Measurements from ENCODE around the gene SEPTIN3. TPM values are rescaled to one million over a fixed set of nuclear protein-coding genes. Genes with fewer than 3 reads are reported as not detected.
"Not testable (repeated sequence)": the region's sequence is repeated elsewhere in the genome, so short reads cannot be mapped to it uniquely, and the experiment has no call there.

SEPTIN3 gene
- total and polyA plus RNA-seq, 4 donors, result 0.05 to 0.68 (median 0.63) TPM; not detected in 1

GRCh38 chr22:41948928-41949296 lies 20.3 kb upstream of the SEPTIN3 start:
- H3K9me3 ChIP-seq (ENCODE audit: control insufficient read depth, low read length); intact Hi-C loops (cut with DNase I); ATAC-seq (ENCODE audit: low FRiP score); H3K27ac ChIP-seq (ENCODE audit: low read depth in 1 of 2, low read length in 2 of 2); DNase-seq; H3K36me3 ChIP-seq (ENCODE audit: control insufficient read depth in 1 of 2, insufficient read depth in 2 of 2, low read length in 1 of 2); H3K4me1 ChIP-seq (ENCODE audit: control insufficient read depth in 1 of 2, insufficient read depth in 2 of 2, low read length in 2 of 2); H3K4me3 ChIP-seq (ENCODE audit: low read length in 2 of 2); H3K27me3 ChIP-seq (ENCODE audit: control insufficient read depth in 1 of 2, insufficient read depth in 2 of 2, low read length in 1 of 2): not testable (repeated sequence)
- 85 to 86% methylated on average over 8 of the region's 8 CpGs for WGBS, 2 donors

DNA sequence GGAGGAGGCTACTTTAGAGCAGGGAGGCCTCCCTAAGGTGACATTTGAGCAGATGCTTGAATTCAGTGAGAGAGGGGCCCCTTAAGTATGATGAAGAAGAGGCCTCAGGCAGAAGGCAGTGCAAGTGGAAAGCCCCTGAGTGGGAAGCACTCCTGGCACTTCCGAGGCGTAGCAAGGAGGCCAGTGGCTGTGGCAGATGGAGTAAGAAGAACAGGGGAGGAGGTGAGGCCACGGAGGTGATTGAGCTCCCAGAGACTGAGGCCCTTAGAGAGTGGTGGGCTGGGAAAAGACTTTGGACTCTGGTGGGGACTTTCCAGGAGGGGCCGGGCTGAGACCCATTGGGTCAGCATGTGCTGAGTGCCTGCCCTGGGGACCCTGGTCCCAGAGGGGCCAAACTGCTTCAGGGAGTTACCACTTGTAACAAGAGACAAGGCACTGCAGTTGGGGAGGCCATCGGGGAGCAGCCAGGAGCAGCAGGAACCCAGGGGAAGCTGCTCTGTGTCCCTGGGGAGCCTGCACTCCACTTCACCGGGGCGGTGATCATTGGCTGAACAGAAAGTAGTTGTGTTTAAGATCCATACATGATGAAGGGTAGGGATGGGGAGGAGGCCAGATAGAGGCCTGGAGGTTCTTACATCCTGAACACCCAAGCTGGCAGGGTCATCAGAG lies 19.8 kb upstream of the SEPTIN3 start:
- ATAC-seq (ENCODE audit: low FRiP score), result no peak
- H3K27ac ChIP-seq (ENCODE audit: low read depth in 1 of 2, low read length in 2 of 2), result no peak overlapping the region
- no peaks in the 10 kb centered on the region for H3K9me3 ChIP-seq (ENCODE audit: control insufficient read depth, low read length)
- no peak for DNase-seq
- intact Hi-C loops (cut with DNase I), result no loop called here
- H3K27me3 ChIP-seq (ENCODE audit: control insufficient read depth in 1 of 2, insufficient read depth in 2 of 2, low read length in 1 of 2), result no peaks in the 10 kb centered on the region
- 91 to 94% methylated on average over 7 of the region's 7 CpGs for WGBS, 2 donors
- no peaks in the 10 kb centered on the region for H3K36me3 ChIP-seq (ENCODE audit: control insufficient read depth in 1 of 2, insufficient read depth in 2 of 2, low read length in 1 of 2)
- no peaks in the 10 kb centered on the region for H3K4me1 ChIP-seq (ENCODE audit: control insufficient read depth in 1 of 2, insufficient read depth in 2 of 2, low read length in 2 of 2)
- H3K4me3 ChIP-seq (ENCODE audit: low read length in 2 of 2), result no peak overlapping the region

DNA sequence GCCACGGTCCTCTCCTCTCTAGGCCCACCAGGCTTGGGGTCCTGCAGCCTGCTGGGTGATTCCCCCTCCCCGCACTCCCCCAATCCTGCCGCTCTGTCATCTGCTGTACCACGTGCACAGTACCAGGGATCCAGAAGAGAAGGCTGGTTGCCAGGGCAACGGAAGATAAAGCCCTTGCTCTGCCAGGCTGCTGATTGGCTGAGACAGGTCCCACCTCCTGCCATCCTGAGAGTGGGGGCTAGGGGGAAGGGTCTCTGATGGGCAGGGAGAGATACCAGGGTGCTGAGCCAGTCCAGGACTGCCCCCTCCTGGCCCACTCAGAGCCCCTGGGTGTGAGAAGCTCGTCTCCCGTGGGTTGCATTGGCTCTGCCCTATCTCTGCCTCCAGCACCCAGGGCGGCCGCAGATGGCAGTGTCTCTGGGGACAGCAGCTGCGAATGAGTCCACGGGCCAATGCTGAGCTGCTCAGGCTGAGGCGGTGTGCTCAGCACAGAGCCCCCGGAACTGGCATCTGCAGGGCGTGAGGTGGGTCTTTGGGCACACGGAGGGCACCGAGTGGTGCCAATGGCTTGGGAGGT lies 17.3 kb upstream of the SEPTIN3 start, which contains the start of gene SMIM45:
Gene SMIM45, plus strand, starts transcription at position 253 of the 577 bp plus-strand sequence.
- H3K36me3 ChIP-seq (ENCODE audit: control insufficient read depth in 1 of 2, insufficient read depth in 2 of 2, low read length in 1 of 2), result no peaks in the 10 kb centered on the region
- no peaks in the 10 kb centered on the region for H3K4me1 ChIP-seq (ENCODE audit: control insufficient read depth in 1 of 2, insufficient read depth in 2 of 2, low read length in 2 of 2)
- no peak for ATAC-seq (ENCODE audit: low FRiP score)
- no peak within 1 kb of the TSS for H3K4me3 ChIP-seq (ENCODE audit: low read length in 2 of 2)
- WGBS, 2 donors, result 12 to 27% methylated on average over 16 of the region's 16 CpGs
- no peaks in the 10 kb centered on the region for H3K9me3 ChIP-seq (ENCODE audit: control insufficient read depth, low read length)
- DNase-seq, result no peak
- no peaks in the 10 kb centered on the region for H3K27me3 ChIP-seq (ENCODE audit: control insufficient read depth in 1 of 2, insufficient read depth in 2 of 2, low read length in 1 of 2)
- intact Hi-C loops (cut with DNase I), result no loop called here
- H3K27ac ChIP-seq (ENCODE audit: low read depth in 1 of 2, low read length in 2 of 2), result no peak within 1 kb of the TSS

DNA sequence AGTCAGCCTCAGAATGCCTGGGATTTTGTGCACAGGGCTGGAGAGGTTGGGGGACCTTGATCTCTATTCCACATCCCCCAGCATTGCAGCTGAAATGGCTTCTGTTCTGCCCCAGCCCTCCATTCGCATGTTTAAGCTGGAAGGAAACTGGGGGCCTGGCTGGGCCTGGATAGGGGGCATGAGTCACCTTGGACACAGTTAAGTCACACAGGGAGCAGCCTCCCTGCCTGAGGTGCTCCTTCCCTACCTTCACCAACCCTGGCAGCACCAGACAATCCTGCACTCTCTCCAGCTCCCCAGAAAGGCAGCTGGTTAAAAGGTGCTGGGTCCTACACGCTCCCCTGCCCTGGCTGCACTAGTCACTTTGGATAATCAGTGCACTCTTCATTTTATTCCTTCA lies 16.5 kb upstream of the SEPTIN3 start:
- ATAC-seq (ENCODE audit: low FRiP score) (no peak), DNase-seq (no peak)
- H3K4me3 ChIP-seq (ENCODE audit: low read length in 2 of 2), result no peak overlapping the region
- intact Hi-C loops (cut with DNase I), result no loop called here
- 84 to 91% methylated on average over 2 of the region's 2 CpGs for WGBS, 2 donors
- no peaks in the 10 kb centered on the region for H3K27me3 ChIP-seq (ENCODE audit: control insufficient read depth in 1 of 2, insufficient read depth in 2 of 2, low read length in 1 of 2)
- H3K36me3 ChIP-seq (ENCODE audit: control insufficient read depth in 1 of 2, insufficient read depth in 2 of 2, low read length in 1 of 2), result no peaks in the 10 kb centered on the region
- H3K9me3 ChIP-seq (ENCODE audit: control insufficient read depth, low read length), result no peaks in the 10 kb centered on the region
- no peaks in the 10 kb centered on the region for H3K4me1 ChIP-seq (ENCODE audit: control insufficient read depth in 1 of 2, insufficient read depth in 2 of 2, low read length in 2 of 2)
- H3K27ac ChIP-seq (ENCODE audit: low read depth in 1 of 2, low read length in 2 of 2), result no peak overlapping the region

GRCh38 chr22:41957941-41958556 lies 11.2 kb upstream of the SEPTIN3 start:
- H3K27me3 ChIP-seq (ENCODE audit: control insufficient read depth in 1 of 2, insufficient read depth in 2 of 2, low read length in 1 of 2), result no peaks in the 10 kb centered on the region
- no peaks in the 10 kb centered on the region for H3K9me3 ChIP-seq (ENCODE audit: control insufficient read depth, low read length)
- intact Hi-C loops (cut with DNase I), result no loop called here
- ATAC-seq (ENCODE audit: low FRiP score) (no peak), DNase-seq (no peak)
- H3K27ac ChIP-seq (ENCODE audit: low read depth in 1 of 2, low read length in 2 of 2), result no peak overlapping the region
- 51 to 67% methylated on average over 17 to 23 of the region's 23 CpGs for WGBS, 2 donors
- no peaks in the 10 kb centered on the region for H3K36me3 ChIP-seq (ENCODE audit: control insufficient read depth in 1 of 2, insufficient read depth in 2 of 2, low read length in 1 of 2)
- no peaks in the 10 kb centered on the region for H3K4me1 ChIP-seq (ENCODE audit: control insufficient read depth in 1 of 2, insufficient read depth in 2 of 2, low read length in 2 of 2)
- no peak overlapping the region for H3K4me3 ChIP-seq (ENCODE audit: low read length in 2 of 2)

DNA sequence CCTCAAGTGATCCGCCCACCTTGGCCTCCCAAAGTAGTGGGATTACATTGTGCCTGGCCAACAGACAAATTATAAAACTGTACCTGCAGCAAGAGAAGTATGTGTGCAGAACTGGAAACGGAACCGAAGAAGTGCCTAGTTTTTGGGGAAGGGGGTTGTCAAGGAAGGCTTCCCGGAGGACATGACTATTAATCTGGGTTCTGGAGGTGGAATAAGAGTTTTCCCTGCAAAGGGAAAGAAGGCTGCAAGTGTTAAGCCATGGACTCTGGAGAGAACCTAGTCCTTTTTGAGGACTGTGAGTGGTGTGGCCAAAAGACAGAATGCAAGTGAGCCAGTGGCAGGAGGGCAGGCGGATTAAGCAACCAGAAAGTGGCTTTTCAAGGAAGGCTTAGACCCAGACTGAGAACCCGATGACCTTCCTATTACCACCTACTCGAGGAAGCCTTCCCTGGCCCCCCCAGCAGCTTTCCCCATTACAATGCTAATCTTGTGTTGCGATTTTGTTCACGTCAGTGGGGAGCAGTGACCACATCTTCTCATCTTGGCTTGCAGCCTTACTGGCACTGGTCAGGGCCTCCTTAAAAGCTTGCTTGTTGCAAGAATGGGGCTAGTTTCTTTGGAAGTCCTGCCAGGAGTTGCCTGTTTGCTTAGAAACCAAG lies 5.7 kb upstream of the SEPTIN3 start:
- Histone ChIP-seq H3K4me1 (ENCODE audit: control insufficient read depth in 1 of 2, insufficient read depth in 2 of 2, low read length in 2 of 2) (no peaks in the 10 kb centered on the region), H3K4me3 (ENCODE audit: low read length in 2 of 2) (no peak overlapping the region), H3K36me3 (ENCODE audit: control insufficient read depth in 1 of 2, insufficient read depth in 2 of 2, low read length in 1 of 2) (no peaks in the 10 kb centered on the region), H3K27ac (ENCODE audit: low read depth in 1 of 2, low read length in 2 of 2) (no peak overlapping the region), H3K9me3 (ENCODE audit: control insufficient read depth, low read length) (no peaks in the 10 kb centered on the region), H3K27me3 (ENCODE audit: control insufficient read depth in 1 of 2, insufficient read depth in 2 of 2, low read length in 1 of 2) (no peaks in the 10 kb centered on the region)
- ATAC-seq (ENCODE audit: low FRiP score) (peak; percentile 7), DNase-seq (no peak)
- intact Hi-C loops (cut with DNase I), result loop anchor here in 1 of 2 donors (10.0 kb wide), 1 partner anchor 471 kb away; the partner anchor contains the start of gene NFAM1
- WGBS, 2 donors, result 51% methylated on average over 9 of the region's 9 CpGs

GRCh38 chr22:41964112-41964491 lies 5.1 kb upstream of the SEPTIN3 start:
- DNase-seq (no peak), ATAC-seq (ENCODE audit: low FRiP score) (no peak)
- no peaks in the 10 kb centered on the region for H3K9me3 ChIP-seq (ENCODE audit: control insufficient read depth, low read length)
- intact Hi-C loops (cut with DNase I), result loop anchor here in 1 of 2 donors (10.0 kb wide), 1 partner anchor 471 kb away; the partner anchor contains the start of gene NFAM1
- WGBS, 2 donors, result 18 to 31% methylated on average over 5 of the region's 5 CpGs
- H3K4me3 ChIP-seq (ENCODE audit: low read length in 2 of 2), result no peak overlapping the region
- H3K27ac ChIP-seq (ENCODE audit: low read depth in 1 of 2, low read length in 2 of 2), result no peak overlapping the region
- H3K27me3 ChIP-seq (ENCODE audit: control insufficient read depth in 1 of 2, insufficient read depth in 2 of 2, low read length in 1 of 2), result no peaks in the 10 kb centered on the region
- no peaks in the 10 kb centered on the region for H3K4me1 ChIP-seq (ENCODE audit: control insufficient read depth in 1 of 2, insufficient read depth in 2 of 2, low read length in 2 of 2)
- no peaks in the 10 kb centered on the region for H3K36me3 ChIP-seq (ENCODE audit: control insufficient read depth in 1 of 2, insufficient read depth in 2 of 2, low read length in 1 of 2)

GRCh38 chr22:41966225-41966606 lies 3.0 kb upstream of the SEPTIN3 start:
- no peak overlapping the region for H3K27ac ChIP-seq (ENCODE audit: low read depth in 1 of 2, low read length in 2 of 2)
- no peak overlapping the region for H3K4me3 ChIP-seq (ENCODE audit: low read length in 2 of 2)
- intact Hi-C loops (cut with DNase I), result loop anchor here in 1 of 2 donors (10.0 kb wide), 1 partner anchor 469 kb away; the partner anchor contains the start of gene NFAM1
- no peaks in the 10 kb centered on the region for H3K36me3 ChIP-seq (ENCODE audit: control insufficient read depth in 1 of 2, insufficient read depth in 2 of 2, low read length in 1 of 2)
- no peaks in the 10 kb centered on the region for H3K27me3 ChIP-seq (ENCODE audit: control insufficient read depth in 1 of 2, insufficient read depth in 2 of 2, low read length in 1 of 2)
- DNase-seq (no peak), ATAC-seq (ENCODE audit: low FRiP score) (no peak)
- 94 to 96% methylated on average over 2 of the region's 2 CpGs for WGBS, 2 donors
- H3K9me3 ChIP-seq (ENCODE audit: control insufficient read depth, low read length), result no peaks in the 10 kb centered on the region
- no peaks in the 10 kb centered on the region for H3K4me1 ChIP-seq (ENCODE audit: control insufficient read depth in 1 of 2, insufficient read depth in 2 of 2, low read length in 2 of 2)

All from aorta (tissue), 5 donors.